GM12891 (cell line): Measurements from ENCODE around the gene TTLL6.

Source experiments
- PAX5 ChIP-seq: IDR thresholded peaks from 2 replicates; pipeline ENCODE4 v1.6.1; 2011; ENCODE audit warnings: low read length, moderate library complexity, mild to moderate bottlenecking; ENCODE audit not compliant: insufficient read depth, severe bottlenecking
- POLR2A ChIP-seq: IDR thresholded peaks from 2 replicates; pipeline ENCODE4 v1.6.1; 2011; ENCODE audit warnings: low read depth, low read length, control low read depth
- POLR2AphosphoS5 ChIP-seq: IDR thresholded peaks from 2 replicates; pipeline ENCODE4 v1.6.1; 2011; ENCODE audit warnings: low read depth, low read length, control low read depth
- POU2F2 ChIP-seq: IDR thresholded peaks from 2 replicates; pipeline ENCODE4 v1.6.1; 2011; ENCODE audit warnings: low read depth, mild to moderate bottlenecking, control low read depth, low read length, moderate library complexity
- SPI1 ChIP-seq: IDR thresholded peaks from 2 replicates; pipeline ENCODE4 v1.6.1; 2011; ENCODE audit warnings: low read depth, low read length, control low read depth
- TAF1 ChIP-seq: IDR thresholded peaks from 2 replicates; pipeline ENCODE4 v1.6.1; 2011; ENCODE audit warnings: low read depth, low read length, control low read depth

DNA sequence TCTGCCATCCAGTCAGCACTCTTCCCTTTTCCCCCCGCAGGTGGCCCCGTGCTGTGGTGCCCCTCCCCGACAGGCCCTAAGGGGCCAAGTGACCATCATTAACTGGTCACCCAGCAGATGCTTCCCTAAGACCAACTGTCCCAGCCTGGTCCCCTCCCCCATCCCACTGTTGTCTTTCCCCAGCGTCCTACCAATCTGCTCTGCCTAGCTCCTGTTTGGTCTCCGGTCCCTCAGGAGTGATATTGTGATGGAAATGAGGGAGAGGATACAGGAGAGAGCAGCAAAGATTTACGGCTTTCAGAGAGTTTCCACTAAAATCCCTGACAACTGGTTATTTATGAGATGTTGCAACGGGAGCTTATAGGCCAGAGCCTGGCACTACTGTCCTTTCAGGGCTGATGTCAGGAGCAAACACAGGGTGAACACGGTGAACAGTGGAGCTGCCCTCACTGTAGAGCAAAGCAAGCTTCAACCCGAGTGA, 1.4 kb upstream of the TTLL6 start:
- TF ChIP-seq POLR2A (no peak), TAF1 (no peak), POLR2AphosphoS5 (no peak), PAX5 (no peak), SPI1 (no peak), POU2F2 (no peak)
